HG02798 (cell line): ENCODE results near the gene RPH3AL.

Experiments used
- ATAC-seq: cut with Tn5 transposase; IDR thresholded peaks from one replicate; pipeline ENCODE4 v1.9.1; 2021; ENCODE audit warnings: mild to moderate bottlenecking; ENCODE audit not compliant: unreplicated experiment, poor library complexity

The RPH3AL gene

DNA sequence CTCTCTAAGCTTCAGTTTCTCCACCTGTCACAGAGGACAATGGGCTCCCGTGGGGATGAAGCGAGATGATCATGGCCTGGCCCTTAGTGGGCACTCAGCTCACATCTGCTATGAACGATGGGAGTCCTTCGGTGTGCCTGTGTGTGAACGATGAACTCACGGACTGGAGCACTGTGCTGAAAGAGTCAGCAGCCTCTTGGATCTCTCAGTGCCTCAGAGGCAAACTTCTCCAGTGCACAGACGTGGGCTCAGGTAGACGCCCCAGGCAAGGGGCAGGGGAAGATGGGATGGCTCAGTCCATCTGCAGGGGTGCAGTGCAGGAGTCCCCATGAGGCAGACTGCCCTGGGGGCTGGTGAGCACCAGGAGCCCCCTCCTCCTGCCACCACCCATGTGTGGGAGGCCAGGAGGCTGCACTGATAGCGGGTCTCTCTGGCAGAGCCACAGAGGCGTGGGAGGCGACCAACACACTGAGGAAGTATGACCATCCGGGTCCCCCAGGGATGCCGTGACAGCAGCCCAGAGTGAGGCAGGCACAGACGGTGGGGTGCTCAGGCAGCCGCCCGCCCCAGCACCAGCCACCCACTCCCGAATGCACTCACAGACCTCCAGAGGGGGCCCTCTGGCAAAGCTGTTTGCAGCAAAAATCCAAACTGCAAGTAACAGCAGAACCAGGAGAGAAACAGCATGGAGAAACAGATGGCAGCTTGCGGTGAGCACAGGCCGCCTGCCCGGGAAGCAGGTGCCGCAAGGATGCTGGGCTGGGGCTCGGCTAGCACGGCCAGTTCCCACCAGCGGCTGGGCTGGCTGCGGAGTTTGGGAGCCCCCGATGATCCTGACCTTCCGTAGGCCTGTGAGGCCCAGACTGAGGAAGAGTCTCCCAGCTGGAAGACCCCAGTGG, 82.7 kb downstream of the RPH3AL start:
- ATAC-seq, result no peak

DNA sequence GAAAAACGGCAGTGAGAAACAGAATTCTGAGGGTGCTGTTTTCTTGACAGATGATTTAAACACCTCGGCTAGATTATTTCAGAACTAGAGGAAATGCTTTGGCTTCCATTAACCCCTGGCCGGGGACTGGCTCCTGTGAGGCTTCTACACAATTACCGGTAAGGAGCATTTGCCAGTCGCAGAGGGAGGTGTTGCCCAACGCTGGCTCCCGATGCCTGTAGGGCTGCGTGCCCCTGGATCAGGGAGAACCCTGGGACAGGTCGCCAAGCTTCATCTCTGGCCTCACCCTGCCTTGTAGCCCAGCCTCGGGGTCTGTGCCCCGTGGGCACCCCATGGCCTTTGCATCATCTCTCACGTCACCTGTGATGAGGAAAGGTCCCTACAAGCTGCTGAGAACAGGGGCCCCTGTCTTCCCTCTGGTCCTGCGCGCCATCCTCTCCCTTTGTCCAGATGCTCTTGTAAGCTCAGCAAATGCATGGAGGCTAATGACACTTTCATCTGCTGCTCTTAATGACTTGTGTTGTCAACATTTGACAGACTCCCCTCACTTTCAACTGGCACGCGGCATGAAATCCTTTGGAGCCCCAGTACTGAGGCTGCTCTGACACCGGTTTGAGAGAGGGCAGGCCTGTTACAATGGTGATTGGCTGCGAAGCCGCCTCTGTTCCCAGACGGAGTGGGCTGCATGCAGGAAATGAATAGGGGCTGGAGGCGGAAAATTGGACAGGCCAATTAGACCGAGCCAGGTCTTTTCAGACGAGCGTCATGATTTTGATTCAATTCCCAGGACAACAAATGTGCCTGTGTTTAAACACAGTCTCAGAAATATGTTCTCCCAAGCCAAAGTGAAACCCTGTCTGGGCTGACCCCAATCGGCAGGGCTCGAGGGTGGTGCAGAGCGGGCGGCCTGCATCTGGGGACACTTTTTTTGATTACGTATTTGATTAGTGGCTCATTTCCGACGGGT, 85.6 kb downstream of the RPH3AL start:
- ATAC-seq, result no peak

GRCh38 chr17:266219-266618, 86.4 kb downstream of the RPH3AL start:
- ATAC-seq, result no peak

- no peak for ATAC-seq
These were observed 86.9 kb downstream of the RPH3AL start for GRCh38 chr17:265718-266117.

GRCh38 chr17:263773-264172, 88.8 kb downstream of the RPH3AL start:
- ATAC-seq, result no peak

DNA sequence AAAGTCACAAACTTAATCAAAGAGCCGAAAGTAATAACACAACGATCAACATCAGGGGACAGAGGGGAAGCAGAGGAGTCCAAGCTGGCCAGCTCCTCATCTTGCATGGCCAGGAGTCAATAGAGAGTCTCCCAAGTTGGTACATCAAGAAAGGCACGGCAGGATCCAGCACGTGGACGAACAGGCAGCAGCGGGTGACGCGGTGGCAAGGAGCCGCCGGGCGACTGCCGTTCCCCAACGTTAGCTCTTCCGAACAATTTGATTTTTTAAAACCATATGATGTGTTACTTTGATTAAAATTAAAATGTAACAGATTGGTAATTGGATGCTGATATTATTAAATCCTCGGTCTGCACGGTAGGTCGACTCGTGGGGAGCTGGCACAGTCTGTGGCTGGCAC, 89.3 kb downstream of the RPH3AL start:
- no peak for ATAC-seq

DNA sequence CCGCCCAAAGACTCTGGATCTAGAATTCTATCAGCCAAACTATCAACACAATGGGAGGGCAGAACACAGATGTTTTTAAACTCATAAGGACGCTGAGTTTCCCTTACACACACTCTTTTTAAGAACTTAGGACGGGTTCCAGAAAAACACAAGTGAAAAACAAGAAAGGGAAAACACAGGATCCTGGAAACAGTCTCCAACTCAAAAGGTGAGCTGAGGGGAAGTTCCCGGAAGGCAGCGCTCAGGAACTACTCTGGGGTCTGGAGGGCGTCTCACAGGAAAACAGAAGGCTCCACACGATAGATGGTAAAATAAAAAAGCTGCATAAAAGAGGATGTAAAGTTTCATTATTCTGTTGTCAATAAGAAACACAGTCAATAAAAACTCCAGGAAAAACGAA, 91.0 kb downstream of the RPH3AL start:
- ATAC-seq, result no peak

DNA sequence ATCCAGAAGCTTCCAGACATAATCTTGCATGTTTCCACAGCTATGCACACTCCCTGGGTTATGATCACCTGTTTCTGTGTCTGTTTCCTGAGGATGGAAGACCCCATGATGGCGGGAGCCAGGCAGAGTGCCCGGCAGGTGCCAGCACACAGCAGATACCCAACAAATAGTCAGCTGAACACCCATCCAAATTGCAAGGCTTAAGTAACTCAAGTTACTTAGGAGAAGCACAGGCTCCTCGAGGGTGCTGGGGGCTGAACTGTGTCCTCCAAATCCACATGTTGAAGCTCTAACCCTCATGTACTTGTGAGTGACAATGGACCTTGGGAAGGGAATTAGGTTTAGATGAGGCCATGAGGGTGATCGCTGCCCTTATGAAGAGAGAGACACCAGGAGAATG, 91.7 kb downstream of the RPH3AL start:
- ATAC-seq, result no peak

DNA sequence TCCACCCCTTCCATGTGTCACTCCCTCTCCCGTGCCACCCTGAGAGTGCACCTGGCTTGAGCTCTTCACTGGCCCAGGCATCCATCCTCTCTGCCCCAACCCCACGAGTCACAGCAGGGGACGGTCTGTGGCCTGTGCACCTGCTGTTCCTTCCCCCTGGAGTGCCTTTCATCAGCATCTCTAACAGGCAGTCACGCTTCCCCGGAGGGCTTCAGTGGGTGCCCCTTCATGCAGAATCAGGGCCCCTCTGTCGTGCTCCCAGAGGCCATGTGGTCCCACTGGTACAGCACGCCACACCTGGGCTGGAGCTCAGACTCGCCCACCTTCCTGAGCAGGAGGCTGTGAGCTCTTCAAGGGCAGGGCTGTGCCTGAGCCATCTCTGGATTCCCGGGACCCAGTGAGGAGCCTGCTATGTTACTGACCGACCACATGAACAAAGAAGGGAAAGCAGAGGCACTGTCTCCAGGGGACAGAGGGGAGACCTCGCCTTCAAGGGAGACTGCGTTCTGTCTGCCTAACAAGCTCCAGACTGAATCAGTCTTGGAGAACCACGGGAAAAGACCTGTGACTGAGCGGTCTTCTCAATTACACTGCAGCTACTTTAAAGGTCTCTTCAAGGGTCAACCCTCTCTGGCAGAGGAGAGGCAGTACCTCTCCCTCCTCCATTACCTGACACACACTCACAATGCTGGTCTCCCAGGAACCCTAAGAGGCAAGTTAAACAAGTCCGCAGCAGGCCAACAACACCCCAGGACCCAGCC, 92.4 kb downstream of the RPH3AL start:
- no peak for ATAC-seq

- ATAC-seq, result no peak
These were observed 93.1 kb downstream of the RPH3AL start for GRCh38 chr17:259341-259976.

DNA sequence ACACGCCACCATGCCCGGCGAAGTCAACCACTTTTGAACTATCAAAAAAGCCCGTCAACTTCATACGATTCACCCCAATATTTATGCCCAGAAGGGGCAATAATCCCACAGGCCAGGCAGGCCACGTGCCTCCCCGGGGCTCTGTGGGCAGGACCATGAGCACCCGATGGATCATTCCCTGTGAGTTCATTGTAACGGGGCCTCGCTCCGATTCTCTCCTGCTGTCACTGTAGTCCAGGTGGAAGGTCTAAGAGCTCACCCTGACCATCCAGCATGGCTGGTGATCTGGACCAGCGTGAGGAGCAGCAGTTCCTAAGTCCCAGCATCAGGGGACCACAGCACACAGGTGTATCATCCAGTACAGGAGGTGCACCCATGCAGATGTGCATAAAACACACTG, 93.7 kb downstream of the RPH3AL start:
- no peak for ATAC-seq

- ATAC-seq, result no peak
These were observed 94.4 kb downstream of the RPH3AL start for GRCh38 chr17:258045-258734.

DNA sequence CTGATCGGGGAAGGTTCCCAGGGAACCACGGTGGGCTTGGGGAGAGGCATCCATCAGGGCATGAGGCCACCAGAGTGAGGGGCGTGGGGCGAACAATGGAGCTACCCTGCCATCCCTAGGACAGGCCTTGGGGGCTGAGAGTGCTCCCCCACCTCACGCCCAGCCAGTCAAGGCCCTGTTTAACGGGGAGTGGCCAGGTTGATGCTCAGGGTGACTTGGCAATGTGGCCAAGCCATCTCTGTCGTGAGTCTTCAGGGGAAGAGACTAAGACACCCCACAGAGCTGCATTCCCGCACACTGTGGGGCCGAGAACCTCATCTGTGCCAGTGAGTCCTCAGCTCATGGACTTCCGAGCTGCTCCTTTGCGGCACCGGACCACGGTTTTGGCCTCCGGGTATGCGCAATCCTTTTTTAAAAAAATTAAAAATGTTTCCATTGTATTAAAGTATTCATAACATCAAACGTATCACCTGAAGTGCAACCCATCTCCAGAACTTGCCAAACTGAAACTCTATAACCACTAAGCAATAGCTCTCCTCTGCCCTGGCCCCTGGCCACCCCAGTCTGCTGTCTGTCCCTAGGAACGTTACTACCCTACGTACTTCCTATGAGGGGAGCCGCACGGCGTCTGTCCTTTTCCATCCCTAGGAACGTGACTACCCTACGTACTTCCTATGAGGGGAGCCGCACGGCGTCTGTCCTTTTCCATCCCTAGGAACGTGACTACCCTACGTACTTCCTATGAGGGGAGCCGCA, 99.3 kb downstream of the RPH3AL start:
- ATAC-seq, result no peak

DNA sequence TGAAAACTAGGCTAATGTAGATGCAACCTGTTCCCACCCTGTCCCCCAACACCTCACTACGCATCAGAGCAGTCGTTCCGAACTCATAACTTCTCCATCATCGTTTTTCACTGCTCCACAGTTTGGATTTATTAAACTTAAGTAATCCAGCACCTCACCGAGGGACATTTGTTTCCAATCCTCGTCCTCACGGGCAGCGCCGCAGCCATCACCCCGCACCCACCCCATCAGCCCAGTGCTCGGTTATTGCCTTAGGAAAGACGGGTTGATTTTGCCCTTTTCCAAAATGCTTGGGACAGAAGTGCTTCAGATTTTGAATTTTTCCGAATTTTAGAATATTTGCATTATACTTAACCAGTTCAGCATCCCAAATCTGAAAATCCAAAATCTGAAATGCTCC, 100.2 kb downstream of the RPH3AL start:
- ATAC-seq, result no peak

GRCh38 chr17:251531-251930, 101.1 kb downstream of the RPH3AL start:
- ATAC-seq, result no peak

- no peak for ATAC-seq
These were observed 101.9 kb downstream of the RPH3AL start for GRCh38 chr17:250487-251300.

- ATAC-seq, result no peak
These were observed 103.2 kb downstream of the RPH3AL start for GRCh38 chr17:249236-249993.
